IMR-90 (cell line): ENCODE data around the gene ZNF276. TPM values are rescaled to one million over a fixed set of nuclear protein-coding genes. Genes with fewer than 3 reads are reported as not detected.
"Not testable (repeated sequence)": the region's sequence is repeated elsewhere in the genome, so short reads cannot be mapped to it uniquely, and the experiment has no call there.

Source experiments
- ATAC-seq: fragments of 200-7000 bp; cut with Tn5 transposase; 2 replicates; pipeline ENCODE4 v1.9.1; 2020; ENCODE audit warnings: low read depth, mild to moderate bottlenecking, moderate library complexity
- BruUV-seq: library from RNA; stranded (reverse); fragments of 400-500 nt; replicated peaks from 2 replicates; lab custom pipeline; 2021; lab: Mats Ljungman, UMichigan
- CTCF ChIA-PET: fragments of 300-600 bp; formaldehyde crosslinking; extraction: SDS; loops from one replicate; lab custom pipeline; 2021; ENCODE audit warnings: antibody characterized with exemption; lab: Yijun Ruan, JAX
- POLR2A ChIA-PET: fragments of 300-600 bp; sonication (Branson Sonifier 250); formaldehyde crosslinking; loops from one replicate; lab custom pipeline; 2022; ENCODE audit warnings: antibody characterized with exemption; ENCODE audit not compliant: unreplicated experiment; lab: Charles Lee
- DNase-seq: peaks from one replicate; pipeline ENCODE4 v3.0.0; 2013
- H2AFZ ChIP-seq: replicated peaks from 2 replicates; pipeline ENCODE3; 2013; ENCODE audit warnings: low read length, mild to moderate bottlenecking; ENCODE audit not compliant: poor library complexity
- H2AK5ac ChIP-seq: 2 replicates; pipeline ENCODE4 v1.6.1; 2013; ENCODE audit warnings: low read depth, low read length, inconsistent platforms
- H2AK9ac ChIP-seq: replicated peaks from 2 replicates; pipeline ENCODE3; 2013; ENCODE audit warnings: mild to moderate bottlenecking, low read depth, low read length, moderate library complexity; ENCODE audit not compliant: poor library complexity
- H2BK120ac ChIP-seq: 2 replicates; pipeline ENCODE4 v1.6.1; 2013; ENCODE audit warnings: low read depth, low read length, inconsistent platforms
- H2BK15ac ChIP-seq: 3 replicates; pipeline ENCODE4 v1.6.1; 2013; ENCODE audit warnings: low read depth, low read length, inconsistent platforms
- H2BK20ac ChIP-seq: 2 replicates; pipeline ENCODE4 v1.6.1; 2013; ENCODE audit warnings: low read depth, mild to moderate bottlenecking, inconsistent platforms, low read length, moderate library complexity
- H2BK5ac ChIP-seq: 2 replicates; pipeline ENCODE4 v1.6.1; 2013; ENCODE audit warnings: mild to moderate bottlenecking, low read depth, low read length, inconsistent platforms; ENCODE audit not compliant: poor library complexity, severe bottlenecking
- H3K14ac ChIP-seq: replicated peaks from 2 replicates; pipeline ENCODE4 v1.6.1; 2013; ENCODE audit warnings: low read depth, low read length, inconsistent platforms
- H3K18ac ChIP-seq: 2 replicates; pipeline ENCODE4 v1.6.1; 2013; ENCODE audit warnings: low read depth, low read length, control low read depth
- H3K23ac ChIP-seq: 2 replicates; pipeline ENCODE4 v1.6.1; 2013; ENCODE audit warnings: low read depth, low read length, inconsistent platforms
- H3K27ac ChIP-seq: 2 replicates; pipeline ENCODE4 v1.5.1; 2013; ENCODE audit warnings: mild to moderate bottlenecking, control low read depth, low read length; ENCODE audit not compliant: insufficient read depth
- H3K27me3 ChIP-seq: 2 replicates; pipeline ENCODE4 v1.6.1; 2013; ENCODE audit warnings: low read length; ENCODE audit not compliant: control insufficient read depth, insufficient read depth
- H3K36me3 ChIP-seq: 2 replicates; pipeline ENCODE4 v1.6.1; 2013; ENCODE audit warnings: low read length, mixed read lengths; ENCODE audit not compliant: control insufficient read depth, insufficient read depth
- H3K4ac ChIP-seq: 2 replicates; pipeline ENCODE4 v1.6.1; 2013; ENCODE audit warnings: low read depth, low read length, inconsistent platforms
- H3K4me1 ChIP-seq: 2 replicates; pipeline ENCODE4 v1.6.1; 2013; ENCODE audit warnings: low read length, mixed read lengths; ENCODE audit not compliant: control insufficient read depth, insufficient read depth
- H3K4me2 ChIP-seq: 2 replicates; pipeline ENCODE4 v1.6.1; 2013; ENCODE audit warnings: low read depth, mild to moderate bottlenecking, control low read depth, low read length, moderate library complexity
- H3K4me3 ChIP-seq: 2 replicates; pipeline ENCODE4 v1.5.1; 2013; ENCODE audit warnings: low read depth, mild to moderate bottlenecking, control low read depth, low read length, moderate library complexity; ENCODE audit not compliant: insufficient read depth
- H3K56ac ChIP-seq: 2 replicates; pipeline ENCODE4 v1.6.1; 2013; ENCODE audit warnings: low read length, inconsistent platforms; ENCODE audit not compliant: insufficient read depth; ENCODE audit errors: extremely low read depth
- H3K79me1 ChIP-seq, 2 experiments: 2 replicates each; pipeline ENCODE4 v1.6.1; 2013; ENCODE audit warnings: low read length in 2 of 2, inconsistent platforms in 1 of 2, low read depth in 1 of 2
- H3K9ac ChIP-seq: 2 replicates; pipeline ENCODE4 v1.6.1; 2013; ENCODE audit warnings: low read depth, low read length, control low read depth
- H3K9me1 ChIP-seq: 2 replicates; pipeline ENCODE4 v1.6.1; 2013; ENCODE audit warnings: low read length, inconsistent platforms; ENCODE audit not compliant: insufficient read depth
- H3K9me3 ChIP-seq: 2 replicates; pipeline ENCODE4 v1.6.1; 2013; ENCODE audit warnings: low read length; ENCODE audit not compliant: control insufficient read depth, insufficient read depth
- H4K20me1 ChIP-seq: 2 replicates; pipeline ENCODE4 v1.6.1; 2013; ENCODE audit warnings: low read length, inconsistent platforms; ENCODE audit not compliant: insufficient read depth
- H4K5ac ChIP-seq: 2 replicates; pipeline ENCODE4 v1.6.1; 2013; ENCODE audit warnings: mild to moderate bottlenecking, low read depth, low read length, control low read depth
- H4K8ac ChIP-seq, 2 experiments: 2 replicates each; pipeline ENCODE4 v1.6.1; 2013; ENCODE audit warnings: low read depth in 2 of 2, low read length in 2 of 2, control low read depth in 1 of 2, inconsistent platforms in 1 of 2
- H4K91ac ChIP-seq: 2 replicates; pipeline ENCODE4 v1.6.1; 2013; ENCODE audit warnings: low read depth, low read length, inconsistent platforms; ENCODE audit not compliant: insufficient read depth
- BHLHE40 ChIP-seq: fragments of 150-350 bp; IDR thresholded peaks from 2 replicates; pipeline ENCODE4 v1.6.1; 2016; ENCODE audit warnings: mild to moderate bottlenecking, low read depth, low read length
- CEBPB ChIP-seq: IDR thresholded peaks from 2 replicates; pipeline ENCODE4 v1.6.1; 2012; ENCODE audit warnings: low read depth, low read length, improper control_type of control experiment
- MAFK ChIP-seq: IDR thresholded peaks from 2 replicates; pipeline ENCODE4 v1.6.1; 2012; ENCODE audit warnings: low read depth, low read length, improper control_type of control experiment
- MXI1 ChIP-seq: IDR thresholded peaks from 2 replicates; pipeline ENCODE4 v1.6.1; 2012; ENCODE audit warnings: low read depth, mild to moderate bottlenecking, low read length, moderate library complexity, borderline replicate concordance
- SMC3 ChIP-seq: fragments of 150-350 bp; IDR thresholded peaks from 2 replicates; pipeline ENCODE4 v1.6.1; 2016; ENCODE audit warnings: low read depth, mild to moderate bottlenecking, antibody characterized with exemption, low read length, moderate library complexity
- WGBS, 2 experiments: methylation state at CpG; one replicate each; pipeline versions ENCODE4 v1.1.5 to v1.1.7; 2013; ENCODE audit warnings: missing lambda C conversion rate in 2 of 2; ENCODE audit not compliant: insufficient read length in 1 of 2; ENCODE audit errors: extremely low coverage in 2 of 2; 5-methylcytosine and 5-hydroxymethylcytosine counted together
- dilution Hi-C: fragments of 300-500 bp; cut with HindIII; formaldehyde crosslinking; loops from one replicate; pipeline ENCODE4 v1.14.3; 2018; ENCODE audit warnings: low sequenced_read_pairs; ENCODE audit not compliant: unreplicated experiment
- in situ Hi-C: fragments of 300-500 bp; cut with MboI; formaldehyde crosslinking; loops from 3 replicates; pipeline ENCODE4 v1.14.3; 2019; ENCODE audit warnings: low sequenced_read_pairs, inconsistent platforms, mixed read lengths
- intact Hi-C: fragments of 100-400 bp; cut with micrococcal nuclease; formaldehyde crosslinking; loops from 2 replicates; pipeline ENCODE4 v1.10.0; 2022
- polyA plus RNA-seq, 3 experiments: library from polyadenylated mRNA; depleted of rRNA; stranded (reverse); fragments of >200 nt; gene quantifications; 2 replicates each; pipeline ENCODE4 v1.2.3, GENCODE V29; 2012; ENCODE audit warnings: low replicate concordance in 1 of 3
- total RNA-seq: library from RNA; depleted of rRNA; stranded (reverse); fragments of >200 nt; gene quantifications from 2 replicates; pipeline ENCODE4 v1.2.3, GENCODE V29; 2012
- TF ChIP-seq, protein P1 (sequence below): fragments of 150-350 bp; IDR thresholded peaks from 2 replicates; pipeline ENCODE4 v1.6.1; 2016; ENCODE audit warnings: low read depth, mild to moderate bottlenecking, low read length, moderate library complexity, borderline replicate concordance

ZNF276 gene
- total and polyA plus RNA-seq, 2 of the 4 experiments (the other 2 are of a cell fraction), result 4.1 to 18.6 TPM

DNA sequence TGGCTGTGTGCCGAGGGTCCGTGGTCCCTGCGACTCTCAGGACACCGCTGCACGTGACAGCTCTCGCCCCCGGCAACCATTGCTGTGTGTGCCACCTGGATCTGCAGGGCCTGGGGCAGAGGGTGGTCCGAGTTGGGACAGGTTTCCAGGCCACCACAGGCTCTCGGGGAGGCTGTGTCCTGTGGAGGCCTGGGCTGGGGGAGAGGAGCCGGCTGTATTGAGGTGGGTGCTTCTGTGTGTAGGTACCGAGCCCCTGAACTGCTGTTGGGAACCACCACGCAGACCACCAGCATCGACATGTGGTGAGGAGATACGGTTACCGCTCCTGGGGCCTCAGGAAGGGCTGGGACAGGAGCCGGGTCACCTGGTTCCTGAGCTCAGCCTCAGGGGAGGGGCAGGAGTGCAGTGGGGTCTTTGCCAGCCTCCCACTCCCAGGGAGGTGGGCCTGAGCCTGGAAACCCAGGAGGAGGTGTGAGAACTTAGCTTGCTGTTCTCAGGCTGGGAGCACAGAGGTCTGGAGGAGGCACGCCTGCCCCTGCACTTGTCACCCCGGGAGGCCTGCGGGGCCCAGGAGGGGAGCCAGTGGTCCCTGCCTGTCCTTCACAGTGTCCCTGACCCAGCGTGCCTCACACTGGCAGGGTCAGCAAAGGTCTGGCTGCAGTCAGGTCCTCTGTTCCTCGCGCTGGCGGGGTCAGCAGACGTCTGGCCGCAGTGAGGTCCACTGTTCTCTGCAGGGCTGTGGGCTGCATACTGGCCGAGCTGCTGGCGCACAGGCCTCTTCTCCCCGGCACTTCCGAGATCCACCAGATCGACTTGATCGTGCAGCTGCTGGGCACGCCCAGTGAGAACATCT is 27.2 kb upstream of the ZNF276 start:
- 96% methylated on average over 25 of the region's 32 CpGs; no CpG with 5 or more reads in 1 of the 2 experiments for WGBS, 2 experiments
- H3K4me1 ChIP-seq, result no peaks in the 10 kb centered on the region
- no peak overlapping the region for H2AK9ac ChIP-seq
- H2AK5ac ChIP-seq, result no peak overlapping the region
- H2BK5ac ChIP-seq, result no peak overlapping the region
- no TSS peak for BruUV-seq
- peaks cover 53% of the 10 kb centered on the region for H3K36me3 ChIP-seq
- intact Hi-C loops (no loop called here), dilution Hi-C loops (no loop called here), in situ Hi-C loops (no loop called here)
- TF ChIP-seq, protein P1, sequence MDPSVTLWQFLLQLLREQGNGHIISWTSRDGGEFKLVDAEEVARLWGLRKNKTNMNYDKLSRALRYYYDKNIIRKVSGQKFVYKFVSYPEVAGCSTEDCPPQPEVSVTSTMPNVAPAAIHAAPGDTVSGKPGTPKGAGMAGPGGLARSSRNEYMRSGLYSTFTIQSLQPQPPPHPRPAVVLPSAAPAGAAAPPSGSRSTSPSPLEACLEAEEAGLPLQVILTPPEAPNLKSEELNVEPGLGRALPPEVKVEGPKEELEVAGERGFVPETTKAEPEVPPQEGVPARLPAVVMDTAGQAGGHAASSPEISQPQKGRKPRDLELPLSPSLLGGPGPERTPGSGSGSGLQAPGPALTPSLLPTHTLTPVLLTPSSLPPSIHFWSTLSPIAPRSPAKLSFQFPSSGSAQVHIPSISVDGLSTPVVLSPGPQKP, result no peak
- TF ChIP-seq MAFK, result no peak
- TF ChIP-seq CEBPB, result no peak
- TF ChIP-seq BHLHE40, result no peak
- TF ChIP-seq MXI1, result no peak
- no peak for TF ChIP-seq SMC3
- H3K18ac ChIP-seq, result no peak overlapping the region
- H2BK120ac ChIP-seq, result no peak overlapping the region
- H3K27ac ChIP-seq, result no peak overlapping the region
- peaks cover 14 to 24% of the 10 kb centered on the region in 2 experiments for H3K79me1 ChIP-seq
- no peak overlapping the region for H3K4me2 ChIP-seq
- no peak overlapping the region for H3K4me3 ChIP-seq
- no peaks in the 10 kb centered on the region for H3K27me3 ChIP-seq
- H3K4ac ChIP-seq, result no peak overlapping the region
- ATAC-seq (no peak), DNase-seq (no peak)
- no peak overlapping the region for H3K56ac ChIP-seq
- no peak overlapping the region for H2BK20ac ChIP-seq
- peaks cover 16% of the 10 kb centered on the region; the same call in 1 of the 2 replicates for H4K20me1 ChIP-seq
- H4K8ac ChIP-seq, result no peak overlapping the region
- H4K91ac ChIP-seq, result no peak overlapping the region
- no peak overlapping the region for H3K14ac ChIP-seq
- H2AFZ ChIP-seq, result no peak overlapping the region
- H4K5ac ChIP-seq, result no peak overlapping the region
- H3K9me3 ChIP-seq, result no peaks in the 10 kb centered on the region
- H3K23ac ChIP-seq, result no peak overlapping the region
- 0 out of 2 replicates have a peak, but pooled peaks cover 2% of the 10 kb centered on the region for H3K9me1 ChIP-seq
- CTCF ChIA-PET, result no interaction called here
- POLR2A ChIA-PET, result no interaction called here
- H3K9ac ChIP-seq, result no peak overlapping the region
- H2BK15ac ChIP-seq, result no peak overlapping the region

DNA sequence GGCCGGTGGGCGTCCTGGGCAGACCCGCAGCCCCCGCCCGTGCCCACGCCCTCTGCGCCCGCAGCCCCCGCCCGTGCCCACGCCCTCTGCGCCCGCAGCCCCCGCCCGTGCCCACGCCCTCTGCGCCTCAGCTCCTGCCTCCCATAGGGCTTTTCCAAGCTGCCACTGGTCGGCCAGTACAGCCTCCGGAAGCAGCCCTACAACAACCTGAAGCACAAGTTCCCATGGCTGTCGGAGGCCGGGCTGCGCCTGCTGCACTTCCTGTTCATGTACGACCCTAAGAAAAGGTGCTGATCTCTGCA is 26.6 kb upstream of the ZNF276 start:
- H2BK5ac ChIP-seq, H3K9ac ChIP-seq, H3K56ac ChIP-seq, dilution Hi-C loops, H2AK5ac ChIP-seq, ATAC-seq, intact Hi-C loops, H3K27ac ChIP-seq, DNase-seq, H2AFZ ChIP-seq, H2BK20ac ChIP-seq, H4K5ac ChIP-seq, BruUV-seq, CTCF ChIA-PET, H2BK15ac ChIP-seq, H3K9me1 ChIP-seq, H3K18ac ChIP-seq, H3K4me1 ChIP-seq, in situ Hi-C loops, H2AK9ac ChIP-seq, H3K4me2 ChIP-seq, H4K8ac ChIP-seq, H3K4me3 ChIP-seq, POLR2A ChIA-PET, H3K27me3 ChIP-seq, H4K91ac ChIP-seq, H2BK120ac ChIP-seq, H3K4ac ChIP-seq, H3K14ac ChIP-seq, H3K23ac ChIP-seq, H3K9me3 ChIP-seq: not testable (repeated sequence)
- Histone ChIP-seq H3K36me3 (peaks cover 50% of the 10 kb centered on the region), H4K20me1 (peaks cover 22% of the 10 kb centered on the region), H3K79me1 (peaks cover 8 to 23% of the 10 kb centered on the region in 2 experiments; a peak in 3 of 4 replicates)
- 100% methylated on average over 6 of the region's 23 CpGs; no CpG with 5 or more reads in 1 of the 2 experiments for WGBS, 2 experiments
